Activated effector memory CD4-positive, alpha-beta T cell treated with anti-CD3 and anti-CD28 coated beads, Interleukin-2, amount 50 U/mL, for 16 hours (primary cell): ENCODE results near the gene SAMD11.
A peak's percentile ranks its signal among the peaks of the same experiment; 100 is the strongest.
"Not testable (repeated sequence)": the region's sequence is repeated elsewhere in the genome, so short reads cannot be mapped to it uniquely, and the experiment has no call there.

Experiments used
- DNase-seq: peaks from one replicate; pipeline ENCODE4 v3.0.0-alpha.2; 2020

SAMD11 gene

GRCh38 chr1:934991-935750 is 11.4 kb downstream of the SAMD11 start:
- DNase-seq, result no peak

- no peak for DNase-seq
Observed at GRCh38 chr1:935751-936231, 12.1 kb downstream of the SAMD11 start.

- DNase-seq, result no peak
Observed at GRCh38 chr1:936348-937264, 12.9 kb downstream of the SAMD11 start.

GRCh38 chr1:937521-937920 is 13.8 kb downstream of the SAMD11 start:
- no peak for DNase-seq

GRCh38 chr1:938088-938683 is 14.5 kb downstream of the SAMD11 start:
- no peak for DNase-seq

- DNase-seq, result no peak
Observed at GRCh38 chr1:938711-939489, 15.2 kb downstream of the SAMD11 start.

GRCh38 chr1:939511-940106 is 15.9 kb downstream of the SAMD11 start:
- no peak for DNase-seq

GRCh38 chr1:940107-941014 is 16.6 kb downstream of the SAMD11 start:
- no peak for DNase-seq

- DNase-seq, result no peak
Observed at GRCh38 chr1:941015-941587, 17.4 kb downstream of the SAMD11 start.

- DNase-seq, result peak; percentile 69
Observed at GRCh38 chr1:941588-942383, 18.1 kb downstream of the SAMD11 start.

GRCh38 chr1:942411-942821 is 18.7 kb downstream of the SAMD11 start:
- DNase-seq, result no peak

GRCh38 chr1:942864-943533 is 19.3 kb downstream of the SAMD11 start:
- DNase-seq, result no peak

- no peak for DNase-seq
Observed at GRCh38 chr1:943545-944340, 20.0 kb downstream of the SAMD11 start.

- DNase-seq, result no peak
Observed at GRCh38 chr1:944341-945325, 20.9 kb downstream of the SAMD11 start.

GRCh38 chr1:945688-946556 is 22.2 kb downstream of the SAMD11 start:
- DNase-seq, result no peak

GRCh38 chr1:946811-947210 is 23.1 kb downstream of the SAMD11 start:
- not testable (repeated sequence) for DNase-seq
